ENCODE data around the gene AP2A2.

- TF ChIP-seq CTCF (IDR thresholded peaks at IDR 0.05) (no peak), EZH2 (IDR thresholded peaks at IDR 0.05; ENCODE audit: borderline replicate concordance, insufficient read depth, low read depth, low read length, poor library complexity, severe bottlenecking) (no peak)
These were observed 28.2 kb upstream of the AP2A2 start for GRCh38 chr11:897253-898142.

All from B cell (primary cell).